Suprapubic skin (tissue), 4 donors: Measurements from ENCODE around the gene ATP2A1.

ENCODE experiments used
- CTCF ChIP-seq, 2 donors: fragments of 200-600 bp in 1 of 2; fragments of 450-650 bp in 1 of 2; sonication (generic) in 1 of 2; IDR thresholded peaks; one replicate each; pipeline ENCODE4 v1.5.1; 2016 to 2019; ENCODE audit warnings: antibody characterized with exemption in 2 of 2, mild to moderate bottlenecking in 1 of 2, moderate library complexity in 1 of 2
- EP300 ChIP-seq: sonication (generic); formaldehyde crosslinking; IDR thresholded peaks from one replicate; pipeline ENCODE4 v1.6.1; 2017; ENCODE audit warnings: antibody characterized with exemption
- POLR2A ChIP-seq, 2 donors: fragments of 450-650 bp; IDR thresholded peaks; one replicate each; pipeline ENCODE4 v1.6.1; 2017; ENCODE audit warnings: antibody characterized with exemption in 2 of 2, mild to moderate bottlenecking in 2 of 2, moderate library complexity in 2 of 2
- POLR2AphosphoS5 ChIP-seq, 3 donors: sonication (generic); formaldehyde crosslinking; IDR thresholded peaks; one replicate each; pipeline ENCODE4 v1.6.1; 2017; ENCODE audit warnings: antibody characterized with exemption in 3 of 3

GRCh38 chr16:28936784-28937155 lies 58.5 kb downstream of the ATP2A1 start:
- TF ChIP-seq CTCF (IDR thresholded peaks at IDR 0.05) (no peak), EP300 (no peak), POLR2A (IDR thresholded peaks at IDR 0.05) (no peak), POLR2AphosphoS5 (IDR thresholded peaks at IDR 0.05) (no peak)
